Measurements from ENCODE around the gene NUP62CL.
A peak's percentile ranks its signal among the peaks of the same experiment; 100 is the strongest.

The NUP62CL gene

GRCh38 chrX:107117993-107118321 is 88.3 kb downstream of the NUP62CL start:
- peak overlapping the region; percentile 71 for H3K4me3 ChIP-seq (ENCODE audit: low read depth, low read length)
- peak; percentile 5 for DNase-seq (ENCODE audit: low read depth)
- TF ChIP-seq CTCF (conservative IDR thresholded peaks at IDR 0.05; ENCODE audit: low read depth, low read length) = no peak

GRCh38 chrX:107107459-107107858 is 98.8 kb downstream of the NUP62CL start:
- no peak for TF ChIP-seq CTCF (conservative IDR thresholded peaks at IDR 0.05; ENCODE audit: low read depth, low read length)
- DNase-seq (ENCODE audit: low read depth) = no peak
- no peak overlapping the region for H3K4me3 ChIP-seq (ENCODE audit: low read depth, low read length)

- peak; percentile 33 for DNase-seq (ENCODE audit: low read depth)
- no peak overlapping the region for H3K4me3 ChIP-seq (ENCODE audit: low read depth, low read length)
- peak; percentile 26 for TF ChIP-seq CTCF (conservative IDR thresholded peaks at IDR 0.05; ENCODE audit: low read depth, low read length)
These were observed 103.3 kb downstream of the NUP62CL start for GRCh38 chrX:107102980-107103379.

- TF ChIP-seq CTCF (conservative IDR thresholded peaks at IDR 0.05; ENCODE audit: low read depth, low read length) = no peak
These were observed 130.1 kb downstream of the NUP62CL start for GRCh38 chrX:107076158-107076557.

More at GRCh38 chrX:107076158-107076557, 130.1 kb downstream of the NUP62CL start:
- no peak for DNase-seq (ENCODE audit: low read depth)
- H3K4me3 ChIP-seq (ENCODE audit: low read depth, low read length) = no peak overlapping the region

Data from choroid plexus epithelial cell (primary cell).